Activated T-cell treated with anti-CD3 and anti-CD28 coated beads, Interleukin-2, amount 50 U/mL, for 72 hours (primary cell): ENCODE data around the gene ADRA2C. TPM values are rescaled to one million over a fixed set of nuclear protein-coding genes. Genes with fewer than 3 reads are reported as not detected.

Experiments
- ATAC-seq, 2 donors: fragments of 150-1000 bp; cut with Tn5 transposase; replicated peaks in 1 of 2; 2 replicates each; pipeline ENCODE4 v1.10.0; 2021; ENCODE audit warnings: moderate library complexity in 2 of 2, mild to moderate bottlenecking in 1 of 2
- DNase-seq, 2 donors: peaks; one replicate each; pipeline ENCODE4 v3.0.0; 2021 to 2022; ENCODE audit warnings: mixed read lengths in 1 of 2
- H3K27ac Mint-ChIP-seq: one replicate; pipeline ENCODE4 v1.8.0; 2022; ENCODE audit warnings: mild to moderate bottlenecking, moderate library complexity, mixed read lengths
- H3K27me3 Mint-ChIP-seq: one replicate; pipeline ENCODE4 v1.8.0; 2022; ENCODE audit warnings: low read depth, mixed read lengths
- H3K36me3 Mint-ChIP-seq, 2 donors: one replicate each; pipeline ENCODE4 v1.8.0; 2022; ENCODE audit warnings: mixed read lengths in 2 of 2, mild to moderate bottlenecking in 1 of 2; ENCODE audit not compliant: insufficient read depth in 2 of 2
- H3K4me1 Mint-ChIP-seq: one replicate; pipeline ENCODE4 v1.8.0; 2022; ENCODE audit warnings: low read depth, mixed read lengths
- H3K4me3 Mint-ChIP-seq, 2 donors: one replicate each; pipeline ENCODE4 v1.8.0; 2022; ENCODE audit warnings: mild to moderate bottlenecking in 2 of 2, mixed read lengths in 2 of 2, moderate library complexity in 2 of 2
- H3K9me3 Mint-ChIP-seq, 2 donors: one replicate each; pipeline ENCODE4 v1.8.0; 2022; ENCODE audit warnings: mixed read lengths in 2 of 2
- total RNA-seq, 2 donors: library from RNA; stranded (reverse); gene quantifications; one replicate each; pipeline ENCODE4 v1.2.3, GENCODE V29; 2022

The ADRA2C gene
- total RNA-seq, 2 donors from 2014 or later, result not detected

DNA sequence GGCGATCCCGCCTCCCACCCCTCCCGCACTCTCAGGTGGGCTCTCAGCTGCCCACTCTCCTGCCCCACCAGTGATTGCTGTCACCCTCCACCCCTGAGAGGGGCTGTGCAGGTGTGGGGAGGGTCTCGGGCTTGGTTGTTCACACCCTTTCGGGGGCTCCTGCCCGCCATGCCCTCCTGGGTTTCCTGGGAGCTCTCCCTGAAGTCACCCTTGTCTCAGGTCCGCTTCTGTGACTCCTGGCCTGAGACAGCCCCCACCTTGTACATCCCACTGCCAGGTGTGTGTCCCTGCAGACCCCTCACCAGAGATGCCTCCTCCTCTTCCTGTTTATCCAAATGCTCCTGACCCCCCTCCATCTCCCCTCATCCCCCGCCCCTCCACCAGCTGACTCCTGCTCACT, 37.8 kb downstream of the ADRA2C start:
- H3K27me3 Mint-ChIP-seq, result peaks cover 15% of the 10 kb centered on the region
- no peak overlapping the region for H3K27ac Mint-ChIP-seq
- no peaks in the 10 kb centered on the region for H3K36me3 Mint-ChIP-seq
- no peaks in the 10 kb centered on the region for H3K4me1 Mint-ChIP-seq
- no peak for ATAC-seq
- no peak for DNase-seq
- no peaks in the 10 kb centered on the region for H3K9me3 Mint-ChIP-seq
- no peak overlapping the region for H3K4me3 Mint-ChIP-seq

DNA sequence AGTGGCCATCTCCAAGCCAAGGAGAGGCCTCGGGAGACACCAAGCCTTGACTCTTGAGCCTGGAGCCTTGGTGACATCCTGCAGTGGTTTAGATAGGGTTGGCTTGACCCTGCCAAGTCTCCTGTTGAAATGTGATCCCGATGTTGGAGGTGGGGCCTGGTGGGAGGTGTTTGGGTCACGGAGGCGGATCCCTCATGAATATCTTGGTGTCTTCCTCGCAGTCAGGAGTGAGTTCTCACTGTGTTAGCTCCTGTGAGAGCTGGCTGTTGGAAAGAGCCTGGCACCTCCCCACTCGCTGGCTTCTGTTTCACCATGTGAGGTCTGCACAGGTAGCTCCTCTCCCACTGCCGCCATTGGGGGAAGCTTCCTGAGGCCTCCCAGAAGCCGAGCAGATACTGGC, 38.8 kb downstream of the ADRA2C start:
- Mint-ChIP-seq H3K4me3 (no peak overlapping the region), H3K9me3 (no peaks in the 10 kb centered on the region), H3K36me3 (no peaks in the 10 kb centered on the region), H3K27me3 (peaks cover 22% of the 10 kb centered on the region), H3K27ac (no peak overlapping the region), H3K4me1 (no peaks in the 10 kb centered on the region)
- no peak for DNase-seq
- no peak for ATAC-seq

DNA sequence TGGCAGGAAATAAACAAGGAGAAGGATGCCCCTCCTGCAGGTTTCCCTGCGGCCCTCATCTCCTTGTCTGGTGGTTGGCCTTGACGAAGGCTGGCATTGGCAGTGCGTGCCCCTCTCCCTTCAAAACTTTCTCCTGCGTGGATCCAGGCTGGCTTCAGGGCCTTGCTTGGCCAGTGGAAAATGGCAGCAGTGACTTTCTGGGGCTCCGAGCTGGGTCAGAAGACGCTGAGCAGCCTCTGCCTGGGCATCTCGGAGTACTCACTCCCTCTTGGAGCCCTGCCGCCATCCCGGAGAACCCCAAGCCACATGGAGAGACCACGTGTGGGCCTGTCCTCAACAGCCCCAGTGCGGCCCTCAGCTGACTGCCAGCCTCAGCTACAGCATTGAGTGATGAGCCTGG, 39.5 kb downstream of the ADRA2C start:
- H3K27ac Mint-ChIP-seq, result no peak overlapping the region
- ATAC-seq, result no peak
- no peaks in the 10 kb centered on the region for H3K9me3 Mint-ChIP-seq
- no peaks in the 10 kb centered on the region for H3K4me1 Mint-ChIP-seq
- no peaks in the 10 kb centered on the region for H3K36me3 Mint-ChIP-seq
- DNase-seq, result no peak
- H3K27me3 Mint-ChIP-seq, result peaks cover 22% of the 10 kb centered on the region
- no peak overlapping the region for H3K4me3 Mint-ChIP-seq

DNA sequence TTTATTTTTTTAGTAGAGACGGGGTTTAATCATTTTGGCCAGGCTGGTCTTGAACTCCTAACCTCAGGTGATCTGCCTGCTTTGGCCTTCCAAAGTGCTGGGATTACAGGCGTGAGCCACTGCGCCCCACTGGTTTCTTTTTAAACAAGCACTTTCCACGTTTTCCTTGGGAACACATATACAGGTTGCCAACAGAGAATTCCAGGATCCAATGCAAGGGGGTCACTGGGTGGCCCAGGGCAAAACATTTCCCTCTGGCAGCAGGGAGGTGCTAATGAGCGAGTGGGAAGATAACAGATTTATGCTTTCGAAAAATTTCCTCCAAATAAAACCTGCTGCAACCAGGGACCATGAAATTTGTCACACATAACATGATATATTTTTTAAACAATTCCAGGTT, 41.1 kb downstream of the ADRA2C start:
- Mint-ChIP-seq H3K4me3 (no peak overlapping the region), H3K9me3 (no peaks in the 10 kb centered on the region), H3K27ac (no peak overlapping the region), H3K4me1 (no peaks in the 10 kb centered on the region), H3K27me3 (peaks cover 22% of the 10 kb centered on the region), H3K36me3 (no peaks in the 10 kb centered on the region)
- ATAC-seq (no peak), DNase-seq (no peak)

DNA sequence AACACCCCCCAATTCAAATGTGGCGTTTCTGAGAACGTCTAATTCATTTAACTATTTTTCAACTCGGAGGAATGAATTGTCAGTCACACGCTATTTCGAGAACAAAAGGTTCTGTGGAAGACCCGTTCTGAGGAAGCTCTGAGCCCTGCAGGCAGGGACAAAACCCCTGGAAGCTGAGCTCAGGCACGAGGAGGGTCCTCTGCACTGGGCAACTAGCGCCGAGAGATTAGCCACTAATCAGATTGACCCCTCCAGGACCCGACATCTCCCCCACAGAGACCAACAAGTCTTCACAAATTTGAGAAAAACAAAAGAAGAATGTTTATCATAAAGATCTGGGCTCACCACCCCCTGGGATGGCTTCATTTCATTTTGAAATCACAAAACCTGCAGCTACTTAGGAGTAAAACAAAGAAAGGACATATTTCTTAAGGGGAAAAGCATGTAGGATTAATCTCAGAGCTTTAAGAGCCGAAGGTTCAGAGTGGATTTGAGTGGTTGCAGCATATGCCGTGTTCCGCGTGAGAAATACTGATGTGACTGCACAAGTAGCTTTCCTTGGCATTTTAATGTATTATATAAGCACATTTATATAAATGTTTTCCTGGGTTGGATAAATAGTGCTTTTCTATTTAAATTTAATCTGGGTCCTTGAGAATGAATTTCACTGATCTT, 41.8 kb downstream of the ADRA2C start:
- peaks cover 22% of the 10 kb centered on the region for H3K27me3 Mint-ChIP-seq
- H3K27ac Mint-ChIP-seq, result no peak overlapping the region
- DNase-seq (no peak), ATAC-seq (no peak)
- H3K36me3 Mint-ChIP-seq, result no peaks in the 10 kb centered on the region
- no peaks in the 10 kb centered on the region for H3K4me1 Mint-ChIP-seq
- no peak overlapping the region for H3K4me3 Mint-ChIP-seq
- H3K9me3 Mint-ChIP-seq, result no peaks in the 10 kb centered on the region

DNA sequence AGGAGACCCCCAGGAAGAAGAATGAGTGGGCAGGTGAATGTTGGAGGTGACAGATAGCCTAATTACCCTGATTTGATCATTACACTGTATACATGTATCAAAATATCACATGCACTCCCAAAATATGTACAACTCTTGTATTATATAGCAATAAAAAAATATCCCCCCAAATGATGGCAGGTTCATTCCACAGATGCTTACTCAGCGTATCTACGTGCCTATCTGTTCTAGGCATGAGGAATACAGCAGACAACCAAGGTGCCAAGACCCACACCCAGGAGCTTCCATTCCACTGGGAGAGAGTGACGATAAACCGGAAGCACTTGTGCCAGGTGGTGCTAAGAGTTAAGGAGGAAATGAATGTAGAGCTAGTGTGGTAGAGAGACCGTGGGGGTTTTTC, 42.4 kb downstream of the ADRA2C start:
- no peak overlapping the region for H3K27ac Mint-ChIP-seq
- peaks cover 22% of the 10 kb centered on the region for H3K27me3 Mint-ChIP-seq
- no peaks in the 10 kb centered on the region for H3K36me3 Mint-ChIP-seq
- ATAC-seq, result no peak
- no peaks in the 10 kb centered on the region for H3K4me1 Mint-ChIP-seq
- H3K9me3 Mint-ChIP-seq, result no peaks in the 10 kb centered on the region
- DNase-seq, result no peak
- no peak overlapping the region for H3K4me3 Mint-ChIP-seq

DNA sequence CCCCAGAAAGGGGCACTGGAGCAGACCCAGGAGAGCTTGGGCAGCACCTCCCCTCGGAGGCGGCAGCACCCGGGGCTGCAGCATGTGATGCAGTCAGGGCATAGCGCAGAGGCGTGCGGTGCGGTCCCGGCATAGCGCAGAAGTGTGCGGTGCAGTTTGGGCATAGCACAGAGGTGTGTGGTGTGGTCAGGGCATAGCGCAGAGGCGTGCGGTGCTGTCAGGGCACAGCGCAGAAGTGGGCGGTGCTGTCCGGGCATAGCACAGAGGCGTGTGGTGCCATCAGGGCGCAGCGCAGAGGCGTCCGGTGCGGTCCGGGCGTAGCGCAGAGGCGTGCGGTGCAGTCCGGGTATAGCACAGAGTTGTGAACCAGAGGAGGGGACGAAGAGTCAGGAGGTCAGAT, 42.8 kb downstream of the ADRA2C start:
- Mint-ChIP-seq H3K27me3 (peaks cover 22% of the 10 kb centered on the region), H3K27ac (no peak overlapping the region), H3K4me3 (no peak overlapping the region), H3K4me1 (no peaks in the 10 kb centered on the region), H3K36me3 (no peaks in the 10 kb centered on the region), H3K9me3 (no peaks in the 10 kb centered on the region)
- no peak for ATAC-seq
- DNase-seq, result no peak

DNA sequence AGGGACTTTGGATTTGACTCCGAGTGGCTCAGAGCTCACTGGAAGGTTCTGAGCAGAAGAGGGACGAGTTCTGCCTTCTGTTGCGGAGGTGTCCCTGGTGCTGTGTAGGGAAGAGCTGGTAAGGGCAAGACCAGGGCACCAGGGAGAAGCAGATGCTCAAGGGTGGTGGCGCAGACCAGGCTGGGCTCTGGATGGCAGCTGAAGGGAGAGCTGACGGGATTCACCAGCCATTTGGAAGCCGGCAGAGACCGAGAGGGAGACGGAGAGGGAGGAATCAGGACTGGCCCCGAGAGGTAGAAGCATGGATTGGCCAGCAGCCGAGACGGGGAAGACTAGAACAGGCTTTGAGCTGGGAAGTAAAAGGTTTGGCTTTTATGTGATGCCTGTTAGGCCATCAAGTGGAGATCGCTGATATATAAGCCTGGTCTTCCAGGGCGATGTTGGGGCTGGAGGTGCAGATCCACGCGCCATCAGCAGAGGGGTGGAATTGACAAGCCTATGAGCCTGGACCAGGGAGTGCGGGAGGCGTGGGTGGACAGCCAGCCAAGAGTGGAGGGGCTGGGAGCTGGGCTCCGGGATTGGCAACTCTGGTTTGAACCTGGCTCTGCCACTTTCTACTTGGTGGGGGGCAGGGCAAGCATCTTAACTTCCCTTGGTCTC, 43.4 kb downstream of the ADRA2C start:
- DNase-seq (no peak), ATAC-seq (no peak)
- Mint-ChIP-seq H3K9me3 (no peaks in the 10 kb centered on the region), H3K27ac (no peak overlapping the region), H3K27me3 (peaks cover 22% of the 10 kb centered on the region), H3K4me3 (no peak overlapping the region), H3K36me3 (no peaks in the 10 kb centered on the region), H3K4me1 (no peaks in the 10 kb centered on the region)

DNA sequence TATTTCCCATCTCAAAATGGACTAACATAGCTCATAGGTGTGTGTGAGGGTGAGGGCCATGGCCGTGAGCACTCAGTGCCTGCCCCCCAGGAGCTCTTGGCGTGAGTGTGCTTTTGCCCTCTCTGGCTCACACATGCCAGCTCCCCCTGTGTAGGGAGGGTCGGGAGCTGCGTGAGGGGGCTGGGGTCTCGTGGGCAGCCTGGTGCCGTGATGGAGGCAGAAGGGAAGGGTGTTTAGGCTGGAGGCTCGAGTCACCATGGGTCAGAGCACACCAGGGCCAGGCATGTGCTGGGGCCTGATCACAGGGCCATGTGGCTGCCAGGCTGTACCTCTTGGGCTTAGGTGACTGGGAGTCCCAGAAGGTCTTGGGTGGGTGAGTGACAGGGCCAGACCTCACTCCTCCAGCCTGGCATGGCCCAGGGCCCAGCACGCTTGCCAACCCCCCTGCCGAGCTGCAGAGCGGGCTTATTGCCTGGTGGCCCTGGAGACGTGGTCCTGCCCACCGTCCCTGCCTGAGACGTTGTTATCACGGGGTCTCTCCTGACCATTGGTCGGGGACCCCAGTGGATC, 44.0 kb downstream of the ADRA2C start:
- Mint-ChIP-seq H3K4me3 (no peak overlapping the region), H3K4me1 (no peaks in the 10 kb centered on the region), H3K9me3 (no peaks in the 10 kb centered on the region), H3K27me3 (peaks cover 22% of the 10 kb centered on the region), H3K27ac (no peak overlapping the region), H3K36me3 (no peaks in the 10 kb centered on the region)
- no peak for ATAC-seq
- DNase-seq, result no peak

DNA sequence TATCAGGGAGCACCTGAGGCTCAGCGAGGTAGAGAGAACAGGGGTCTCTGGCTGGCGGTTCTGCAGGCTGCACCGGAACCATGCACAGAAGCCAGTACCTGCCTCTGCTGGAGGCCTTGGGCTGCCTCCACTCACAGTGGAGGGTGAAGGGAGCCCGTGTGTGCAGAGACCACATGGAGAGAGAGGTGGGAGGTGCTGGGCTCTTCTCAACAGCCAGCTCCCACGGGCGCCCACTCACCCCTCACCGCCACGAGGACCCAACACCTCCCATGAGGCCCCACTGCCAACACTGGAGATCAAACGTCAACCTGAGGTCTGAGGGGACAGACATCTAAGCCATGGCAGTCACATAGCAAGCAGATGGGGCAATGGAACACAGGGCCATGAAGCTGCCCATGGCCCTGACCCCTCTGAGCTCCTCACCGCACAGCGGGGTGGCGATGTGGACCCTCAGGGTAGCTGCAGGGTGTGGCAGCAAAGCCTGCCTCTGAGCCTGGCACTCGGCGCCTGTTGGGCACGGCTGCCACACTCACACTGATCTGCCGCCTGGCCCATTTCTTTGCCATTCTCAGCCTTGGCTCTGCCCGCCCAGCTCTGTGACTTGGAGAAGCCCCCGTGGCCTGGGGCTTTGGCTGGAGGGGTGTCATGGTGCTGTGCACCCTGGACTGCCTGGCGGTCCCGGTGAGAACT, 44.8 kb downstream of the ADRA2C start:
- ATAC-seq, result no peak
- no peak overlapping the region for H3K27ac Mint-ChIP-seq
- DNase-seq, result no peak
- no peaks in the 10 kb centered on the region for H3K9me3 Mint-ChIP-seq
- no peaks in the 10 kb centered on the region for H3K4me1 Mint-ChIP-seq
- no peaks in the 10 kb centered on the region for H3K36me3 Mint-ChIP-seq
- no peak overlapping the region for H3K4me3 Mint-ChIP-seq
- peaks cover 22% of the 10 kb centered on the region for H3K27me3 Mint-ChIP-seq

DNA sequence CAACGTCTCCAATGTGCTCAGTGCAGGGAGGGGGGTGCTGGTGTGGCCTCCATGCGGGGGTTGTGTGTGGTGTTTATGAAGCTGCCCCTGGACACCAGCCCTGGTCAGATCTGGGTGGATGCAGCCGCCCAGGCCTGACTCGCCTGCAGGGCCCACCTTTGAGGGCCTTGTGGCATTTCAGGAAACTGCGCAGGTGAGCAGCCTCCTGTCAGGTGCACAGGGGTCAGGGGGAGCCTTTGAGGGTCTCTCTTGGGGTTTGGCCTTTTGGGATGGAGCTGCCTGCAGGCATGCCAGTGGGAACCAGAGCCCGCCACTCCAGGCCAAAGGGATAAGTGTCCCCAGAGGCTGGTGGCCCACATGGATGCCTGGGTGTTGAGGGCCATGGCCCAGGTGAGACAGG, 45.4 kb downstream of the ADRA2C start:
- H3K4me3 Mint-ChIP-seq, result no peak overlapping the region
- DNase-seq, result no peak
- ATAC-seq, result no peak
- no peaks in the 10 kb centered on the region for H3K9me3 Mint-ChIP-seq
- no peaks in the 10 kb centered on the region for H3K36me3 Mint-ChIP-seq
- peaks cover 22% of the 10 kb centered on the region for H3K27me3 Mint-ChIP-seq
- no peak overlapping the region for H3K27ac Mint-ChIP-seq
- H3K4me1 Mint-ChIP-seq, result no peaks in the 10 kb centered on the region

DNA sequence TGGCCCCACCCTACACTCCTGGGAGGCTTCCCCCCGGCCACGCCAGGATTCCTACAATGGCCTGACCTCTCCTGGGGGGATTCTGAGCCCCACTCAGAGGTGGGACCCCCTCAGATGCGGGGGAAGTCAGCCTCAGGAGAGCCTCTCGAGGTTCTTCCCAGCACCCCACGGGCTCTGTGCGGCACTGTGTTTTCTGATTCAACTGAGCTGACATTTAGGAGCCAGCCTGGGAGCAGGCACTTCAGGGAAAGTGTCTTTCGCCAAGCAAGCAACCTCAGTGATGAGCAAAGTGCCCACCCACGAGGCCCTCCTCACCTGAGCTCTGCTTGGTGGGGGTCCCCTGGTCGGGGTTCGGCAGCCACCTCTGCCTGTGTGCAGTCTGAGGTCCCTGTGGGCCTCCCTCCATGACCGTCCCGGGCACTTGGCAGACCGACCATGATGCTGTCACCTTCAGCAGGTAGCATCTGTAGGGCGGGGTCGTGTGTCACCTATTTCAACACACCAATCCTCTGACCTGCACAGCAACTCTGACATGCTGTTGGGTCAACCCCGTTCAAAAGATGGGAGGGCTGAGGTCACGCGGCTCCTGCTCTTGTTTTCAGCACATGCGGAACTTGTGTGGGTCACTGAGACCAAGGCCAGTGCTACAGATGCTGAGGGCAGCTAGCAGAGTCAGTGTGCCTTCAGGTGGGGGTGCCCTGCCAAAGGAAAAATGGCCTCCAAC, 46.2 kb downstream of the ADRA2C start:
- Mint-ChIP-seq H3K36me3 (no peaks in the 10 kb centered on the region), H3K9me3 (no peaks in the 10 kb centered on the region)

More for the DNA sequence above, 46.2 kb downstream of the ADRA2C start:
- Mint-ChIP-seq H3K27me3 (peaks cover 22% of the 10 kb centered on the region), H3K4me1 (no peaks in the 10 kb centered on the region), H3K27ac (no peak overlapping the region), H3K4me3 (no peak overlapping the region)
- DNase-seq (no peak), ATAC-seq (no peak)
